ENCODE results near the gene GRIK3.

DNA sequence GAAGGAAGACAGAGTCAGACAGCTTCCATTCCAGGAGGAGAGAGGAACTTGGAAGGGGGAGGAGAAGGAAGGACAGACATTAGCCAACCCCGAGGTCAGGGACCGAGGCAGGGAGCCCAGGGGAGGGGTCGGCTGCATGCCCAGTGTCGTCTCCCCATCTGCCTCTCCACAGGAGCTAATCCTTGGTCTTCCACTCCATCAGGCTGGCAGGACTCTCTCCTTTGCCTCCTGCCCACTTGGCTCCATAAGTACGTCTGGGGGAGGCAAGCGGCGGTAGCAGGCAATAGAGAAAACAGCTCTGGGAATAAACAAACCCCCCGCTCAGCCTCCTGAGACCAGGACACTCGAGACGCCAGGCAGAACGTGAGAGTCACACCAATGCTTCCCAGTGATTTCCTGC, 71.3 kb downstream of the GRIK3 start:
- TF ChIP-seq POLR2AphosphoS5 (IDR thresholded peaks at IDR 0.05; ENCODE audit: low read depth) (no peak), EZH2phosphoT487 (IDR thresholded peaks at IDR 0.05; ENCODE audit: unreplicated experiment) (no peak), EZH2 (IDR thresholded peaks at IDR 0.05; ENCODE audit: low read depth, unreplicated experiment) (no peak), CREB1 (CRISPR knock-in tag; IDR thresholded peaks at IDR 0.05; ENCODE audit: low read depth) (no peak), JUNB (IDR thresholded peaks at IDR 0.05; ENCODE audit: unreplicated experiment) (no peak)
- TF ChIP-seq, protein P1, sequence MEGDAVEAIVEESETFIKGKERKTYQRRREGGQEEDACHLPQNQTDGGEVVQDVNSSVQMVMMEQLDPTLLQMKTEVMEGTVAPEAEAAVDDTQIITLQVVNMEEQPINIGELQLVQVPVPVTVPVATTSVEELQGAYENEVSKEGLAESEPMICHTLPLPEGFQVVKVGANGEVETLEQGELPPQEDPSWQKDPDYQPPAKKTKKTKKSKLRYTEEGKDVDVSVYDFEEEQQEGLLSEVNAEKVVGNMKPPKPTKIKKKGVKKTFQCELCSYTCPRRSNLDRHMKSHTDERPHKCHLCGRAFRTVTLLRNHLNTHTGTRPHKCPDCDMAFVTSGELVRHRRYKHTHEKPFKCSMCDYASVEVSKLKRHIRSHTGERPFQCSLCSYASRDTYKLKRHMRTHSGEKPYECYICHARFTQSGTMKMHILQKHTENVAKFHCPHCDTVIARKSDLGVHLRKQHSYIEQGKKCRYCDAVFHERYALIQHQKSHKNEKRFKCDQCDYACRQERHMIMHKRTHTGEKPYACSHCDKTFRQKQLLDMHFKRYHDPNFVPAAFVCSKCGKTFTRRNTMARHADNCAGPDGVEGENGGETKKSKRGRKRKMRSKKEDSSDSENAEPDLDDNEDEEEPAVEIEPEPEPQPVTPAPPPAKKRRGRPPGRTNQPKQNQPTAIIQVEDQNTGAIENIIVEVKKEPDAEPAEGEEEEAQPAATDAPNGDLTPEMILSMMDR (conservative IDR thresholded peaks at IDR 0.05; ENCODE audit: low read depth in 2 of 2), result no peak
- TF ChIP-seq, protein P2, sequence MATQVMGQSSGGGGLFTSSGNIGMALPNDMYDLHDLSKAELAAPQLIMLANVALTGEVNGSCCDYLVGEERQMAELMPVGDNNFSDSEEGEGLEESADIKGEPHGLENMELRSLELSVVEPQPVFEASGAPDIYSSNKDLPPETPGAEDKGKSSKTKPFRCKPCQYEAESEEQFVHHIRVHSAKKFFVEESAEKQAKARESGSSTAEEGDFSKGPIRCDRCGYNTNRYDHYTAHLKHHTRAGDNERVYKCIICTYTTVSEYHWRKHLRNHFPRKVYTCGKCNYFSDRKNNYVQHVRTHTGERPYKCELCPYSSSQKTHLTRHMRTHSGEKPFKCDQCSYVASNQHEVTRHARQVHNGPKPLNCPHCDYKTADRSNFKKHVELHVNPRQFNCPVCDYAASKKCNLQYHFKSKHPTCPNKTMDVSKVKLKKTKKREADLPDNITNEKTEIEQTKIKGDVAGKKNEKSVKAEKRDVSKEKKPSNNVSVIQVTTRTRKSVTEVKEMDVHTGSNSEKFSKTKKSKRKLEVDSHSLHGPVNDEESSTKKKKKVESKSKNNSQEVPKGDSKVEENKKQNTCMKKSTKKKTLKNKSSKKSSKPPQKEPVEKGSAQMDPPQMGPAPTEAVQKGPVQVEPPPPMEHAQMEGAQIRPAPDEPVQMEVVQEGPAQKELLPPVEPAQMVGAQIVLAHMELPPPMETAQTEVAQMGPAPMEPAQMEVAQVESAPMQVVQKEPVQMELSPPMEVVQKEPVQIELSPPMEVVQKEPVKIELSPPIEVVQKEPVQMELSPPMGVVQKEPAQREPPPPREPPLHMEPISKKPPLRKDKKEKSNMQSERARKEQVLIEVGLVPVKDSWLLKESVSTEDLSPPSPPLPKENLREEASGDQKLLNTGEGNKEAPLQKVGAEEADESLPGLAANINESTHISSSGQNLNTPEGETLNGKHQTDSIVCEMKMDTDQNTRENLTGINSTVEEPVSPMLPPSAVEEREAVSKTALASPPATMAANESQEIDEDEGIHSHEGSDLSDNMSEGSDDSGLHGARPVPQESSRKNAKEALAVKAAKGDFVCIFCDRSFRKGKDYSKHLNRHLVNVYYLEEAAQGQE (IDR thresholded peaks at IDR 0.05; ENCODE audit: unreplicated experiment), result no peak
- TF ChIP-seq, protein P3, sequence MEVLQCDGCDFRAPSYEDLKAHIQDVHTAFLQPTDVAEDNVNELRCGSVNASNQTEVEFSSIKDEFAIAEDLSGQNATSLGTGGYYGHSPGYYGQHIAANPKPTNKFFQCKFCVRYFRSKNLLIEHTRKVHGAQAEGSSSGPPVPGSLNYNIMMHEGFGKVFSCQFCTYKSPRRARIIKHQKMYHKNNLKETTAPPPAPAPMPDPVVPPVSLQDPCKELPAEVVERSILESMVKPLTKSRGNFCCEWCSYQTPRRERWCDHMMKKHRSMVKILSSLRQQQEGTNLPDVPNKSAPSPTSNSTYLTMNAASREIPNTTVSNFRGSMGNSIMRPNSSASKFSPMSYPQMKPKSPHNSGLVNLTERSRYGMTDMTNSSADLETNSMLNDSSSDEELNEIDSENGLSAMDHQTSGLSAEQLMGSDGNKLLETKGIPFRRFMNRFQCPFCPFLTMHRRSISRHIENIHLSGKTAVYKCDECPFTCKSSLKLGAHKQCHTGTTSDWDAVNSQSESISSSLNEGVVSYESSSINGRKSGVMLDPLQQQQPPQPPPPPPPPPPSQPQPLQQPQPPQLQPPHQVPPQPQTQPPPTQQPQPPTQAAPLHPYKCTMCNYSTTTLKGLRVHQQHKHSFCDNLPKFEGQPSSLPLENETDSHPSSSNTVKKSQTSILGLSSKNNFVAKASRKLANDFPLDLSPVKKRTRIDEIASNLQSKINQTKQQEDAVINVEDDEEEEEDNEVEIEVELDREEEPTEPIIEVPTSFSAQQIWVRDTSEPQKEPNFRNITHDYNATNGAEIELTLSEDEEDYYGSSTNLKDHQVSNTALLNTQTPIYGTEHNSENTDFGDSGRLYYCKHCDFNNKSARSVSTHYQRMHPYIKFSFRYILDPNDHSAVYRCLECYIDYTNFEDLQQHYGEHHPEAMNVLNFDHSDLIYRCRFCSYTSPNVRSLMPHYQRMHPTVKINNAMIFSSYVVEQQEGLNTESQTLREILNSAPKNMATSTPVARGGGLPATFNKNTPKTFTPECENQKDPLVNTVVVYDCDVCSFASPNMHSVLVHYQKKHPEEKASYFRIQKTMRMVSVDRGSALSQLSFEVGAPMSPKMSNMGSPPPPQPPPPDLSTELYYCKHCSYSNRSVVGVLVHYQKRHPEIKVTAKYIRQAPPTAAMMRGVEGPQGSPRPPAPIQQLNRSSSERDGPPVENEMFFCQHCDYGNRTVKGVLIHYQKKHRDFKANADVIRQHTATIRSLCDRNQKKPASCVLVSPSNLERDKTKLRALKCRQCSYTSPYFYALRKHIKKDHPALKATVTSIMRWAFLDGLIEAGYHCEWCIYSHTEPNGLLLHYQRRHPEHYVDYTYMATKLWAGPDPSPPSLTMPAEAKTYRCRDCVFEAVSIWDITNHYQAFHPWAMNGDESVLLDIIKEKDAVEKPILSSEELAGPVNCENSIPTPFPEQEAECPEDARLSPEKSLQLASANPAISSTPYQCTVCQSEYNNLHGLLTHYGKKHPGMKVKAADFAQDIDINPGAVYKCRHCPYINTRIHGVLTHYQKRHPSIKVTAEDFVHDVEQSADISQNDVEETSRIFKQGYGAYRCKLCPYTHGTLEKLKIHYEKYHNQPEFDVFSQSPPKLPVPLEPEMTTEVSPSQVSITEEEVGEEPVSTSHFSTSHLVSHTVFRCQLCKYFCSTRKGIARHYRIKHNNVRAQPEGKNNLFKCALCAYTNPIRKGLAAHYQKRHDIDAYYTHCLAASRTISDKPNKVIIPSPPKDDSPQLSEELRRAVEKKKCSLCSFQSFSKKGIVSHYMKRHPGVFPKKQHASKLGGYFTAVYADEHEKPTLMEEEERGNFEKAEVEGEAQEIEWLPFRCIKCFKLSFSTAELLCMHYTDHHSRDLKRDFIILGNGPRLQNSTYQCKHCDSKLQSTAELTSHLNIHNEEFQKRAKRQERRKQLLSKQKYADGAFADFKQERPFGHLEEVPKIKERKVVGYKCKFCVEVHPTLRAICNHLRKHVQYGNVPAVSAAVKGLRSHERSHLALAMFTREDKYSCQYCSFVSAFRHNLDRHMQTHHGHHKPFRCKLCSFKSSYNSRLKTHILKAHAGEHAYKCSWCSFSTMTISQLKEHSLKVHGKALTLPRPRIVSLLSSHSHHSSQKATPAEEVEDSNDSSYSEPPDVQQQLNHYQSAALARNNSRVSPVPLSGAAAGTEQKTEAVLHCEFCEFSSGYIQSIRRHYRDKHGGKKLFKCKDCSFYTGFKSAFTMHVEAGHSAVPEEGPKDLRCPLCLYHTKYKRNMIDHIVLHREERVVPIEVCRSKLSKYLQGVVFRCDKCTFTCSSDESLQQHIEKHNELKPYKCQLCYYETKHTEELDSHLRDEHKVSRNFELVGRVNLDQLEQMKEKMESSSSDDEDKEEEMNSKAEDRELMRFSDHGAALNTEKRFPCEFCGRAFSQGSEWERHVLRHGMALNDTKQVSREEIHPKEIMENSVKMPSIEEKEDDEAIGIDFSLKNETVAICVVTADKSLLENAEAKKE (CRISPR knock-in tag; IDR thresholded peaks at IDR 0.05), result no peak
